GM19328 (cell line): Measurements from ENCODE around the gene BPIFA1.

ENCODE experiments used
- ATAC-seq: cut with Tn5 transposase; IDR thresholded peaks from one replicate; pipeline ENCODE4 v1.9.1; 2021; ENCODE audit warnings: mild to moderate bottlenecking, moderate library complexity; ENCODE audit not compliant: unreplicated experiment

BPIFA1 gene

GRCh38 chr20:33277471-33278441 is 42.0 kb downstream of the BPIFA1 start:
- no peak for ATAC-seq

- ATAC-seq, result no peak
Measured at GRCh38 chr20:33278700-33279099, 42.9 kb downstream of the BPIFA1 start.

- no peak for ATAC-seq
Measured at GRCh38 chr20:33279261-33279910, 43.6 kb downstream of the BPIFA1 start.

GRCh38 chr20:33280000-33280680 is 44.3 kb downstream of the BPIFA1 start:
- ATAC-seq, result no peak

GRCh38 chr20:33280775-33281174 is 45.0 kb downstream of the BPIFA1 start:
- no peak for ATAC-seq

GRCh38 chr20:33281550-33282146 is 45.9 kb downstream of the BPIFA1 start:
- no peak for ATAC-seq

- ATAC-seq, result no peak
Measured at GRCh38 chr20:33282196-33282934, 46.6 kb downstream of the BPIFA1 start.

GRCh38 chr20:33282991-33283555 is 47.3 kb downstream of the BPIFA1 start, which contains the start of gene BPIFB1:
BPIFB1 (plus strand) TSS chr20:33283214; CDS start chr20:33286074, 2,860 bp downstream.
- ATAC-seq, result no peak

GRCh38 chr20:33284284-33284683 is 48.5 kb downstream of the BPIFA1 start:
- ATAC-seq, result no peak

- no peak for ATAC-seq
Measured at GRCh38 chr20:33284937-33285336, 49.1 kb downstream of the BPIFA1 start.

- no peak for ATAC-seq
Measured at GRCh38 chr20:33285861-33286495, 50.2 kb downstream of the BPIFA1 start.

- no peak for ATAC-seq
Measured at GRCh38 chr20:33287884-33288283, 52.1 kb downstream of the BPIFA1 start.

GRCh38 chr20:33290852-33291251 is 55.1 kb downstream of the BPIFA1 start:
- ATAC-seq, result no peak

GRCh38 chr20:33291416-33291815 is 55.6 kb downstream of the BPIFA1 start:
- no peak for ATAC-seq

- no peak for ATAC-seq
Measured at GRCh38 chr20:33291830-33292355, 56.1 kb downstream of the BPIFA1 start.
